GM12892 (cell line): ENCODE data around the gene RAN.
"Not testable (repeated sequence)": the region's sequence is repeated elsewhere in the genome, so short reads cannot be mapped to it uniquely, and the experiment has no call there.

Source experiments
- POLR2A ChIP-seq: IDR thresholded peaks from 2 replicates; pipeline ENCODE4 v1.6.1; 2011; ENCODE audit warnings: low read depth, low read length, control low read depth
- POLR2AphosphoS5 ChIP-seq: IDR thresholded peaks from 2 replicates; pipeline ENCODE4 v1.6.1; 2011; ENCODE audit warnings: low read depth, low read length, control low read depth

DNA sequence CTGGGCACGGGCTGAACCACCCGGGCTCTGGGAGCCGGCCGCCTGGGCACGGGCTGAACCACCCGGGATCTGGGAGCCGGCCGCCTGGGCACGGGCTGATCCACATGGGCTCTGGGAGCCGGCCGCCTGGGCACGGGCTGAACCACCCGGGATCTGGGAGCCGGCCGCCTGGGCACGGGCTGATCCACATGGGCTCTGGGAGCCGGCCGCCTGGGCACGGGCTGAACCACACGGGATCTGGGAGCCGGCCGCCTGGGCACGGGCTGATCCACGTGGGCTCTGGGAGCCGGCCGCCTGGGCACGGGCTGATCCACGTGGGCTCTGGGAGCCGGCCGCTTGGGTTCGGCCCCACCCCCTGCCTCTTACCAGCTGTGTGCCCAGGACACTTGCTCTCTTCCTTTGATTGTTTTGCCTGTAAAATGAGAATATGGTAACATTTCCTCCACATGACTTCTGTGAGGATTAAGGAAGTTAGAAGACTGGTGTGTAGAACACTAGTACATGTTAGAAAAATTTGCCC lies 33.1 kb downstream of the RAN start:
- not testable (repeated sequence) for TF ChIP-seq POLR2A, POLR2AphosphoS5
